Ammon's horn (tissue), 1 donor: ENCODE results near the gene SCN3A.

Experiments used
- DNase-seq: peaks from one replicate; pipeline ENCODE4 v3.0.0-alpha.2; 2016; ENCODE audit warnings: low spot score

SCN3A gene

GRCh38 chr2:165191096-165191728, 12.6 kb downstream of the SCN3A start:
- no peak for DNase-seq

GRCh38 chr2:165185633-165186032, 18.2 kb downstream of the SCN3A start:
- DNase-seq = no peak

GRCh38 chr2:165182029-165182428, 21.8 kb downstream of the SCN3A start:
- DNase-seq = no peak

- DNase-seq = peak; percentile 29
Observed at GRCh38 chr2:165176780-165177179, 27.1 kb downstream of the SCN3A start.

- DNase-seq = no peak
Observed at GRCh38 chr2:165173215-165173614, 30.6 kb downstream of the SCN3A start.

GRCh38 chr2:165164201-165164600, 39.6 kb downstream of the SCN3A start:
- DNase-seq = no peak

GRCh38 chr2:165163761-165164160, 40.1 kb downstream of the SCN3A start:
- no peak for DNase-seq

- no peak for DNase-seq
Observed at GRCh38 chr2:165162466-165162865, 41.4 kb downstream of the SCN3A start.

- DNase-seq = no peak
Observed at GRCh38 chr2:165161510-165161909, 42.3 kb downstream of the SCN3A start.

- DNase-seq = no peak
Observed at GRCh38 chr2:165157160-165157559, 46.7 kb downstream of the SCN3A start.

- no peak for DNase-seq
Observed at GRCh38 chr2:165155152-165155551, 48.7 kb downstream of the SCN3A start.

GRCh38 chr2:165149439-165149838, 54.4 kb downstream of the SCN3A start:
- DNase-seq = no peak

GRCh38 chr2:165147186-165148045, 56.4 kb downstream of the SCN3A start:
- DNase-seq = no peak

GRCh38 chr2:165144315-165144714, 59.5 kb downstream of the SCN3A start:
- DNase-seq = no peak

- DNase-seq = no peak
Observed at GRCh38 chr2:165141601-165142354, 62.1 kb downstream of the SCN3A start.

GRCh38 chr2:165126244-165126643, 77.6 kb downstream of the SCN3A start:
- no peak for DNase-seq

- no peak for DNase-seq
Observed at GRCh38 chr2:165122521-165122920, 81.3 kb downstream of the SCN3A start.

- no peak for DNase-seq
Observed at GRCh38 chr2:165120740-165121467, 82.9 kb downstream of the SCN3A start.

GRCh38 chr2:165115258-165115657, 88.6 kb downstream of the SCN3A start:
- no peak for DNase-seq

GRCh38 chr2:165114346-165114939, 89.4 kb downstream of the SCN3A start:
- DNase-seq = peak; percentile 67

GRCh38 chr2:165113414-165113813, 90.4 kb downstream of the SCN3A start:
- DNase-seq = peak; percentile 28

GRCh38 chr2:165112789-165113188, 91.1 kb downstream of the SCN3A start:
- no peak for DNase-seq
